HEK293 (cell line): Measurements from ENCODE around the gene HECTD3.

Source experiments
- CTCF ChIA-PET: fragments of 350-600 bp; formaldehyde crosslinking; extraction: SDS; loops from one replicate; lab custom pipeline; 2021; ENCODE audit warnings: antibody characterized with exemption; lab: Yijun Ruan, JAX
- POLR2A ChIA-PET: fragments of 300-600 bp; formaldehyde crosslinking; extraction: SDS; loops from one replicate; lab custom pipeline; 2020; ENCODE audit warnings: antibody characterized with exemption, inconsistent platforms; lab: Yijun Ruan, JAX
- H3K27ac ChIP-seq: fragments of 200-500 bp; sonication (Bioruptor generic); 2 replicates; pipeline ENCODE4 v1.5.1; 2014; ENCODE audit warnings: low read depth, low read length, control low read depth, inconsistent platforms; ENCODE audit errors: extremely low read depth
- H3K36me3 ChIP-seq, 2 experiments: fragments of 200-500 bp in 1 of 2; sonication (Bioruptor generic) in 1 of 2; 1 replicate in 1 of 2; 2 replicates in 1 of 2; pipeline ENCODE4 v1.5.1; 2014 to 2017; ENCODE audit warnings: inconsistent platforms in 2 of 2, low read length in 2 of 2; ENCODE audit not compliant: control insufficient read depth in 2 of 2, insufficient read depth in 1 of 2
- H3K4me1 ChIP-seq: fragments of 200-500 bp; sonication (Bioruptor generic); 2 replicates; pipeline ENCODE4 v1.5.1; 2014; ENCODE audit warnings: mild to moderate bottlenecking, low read length, inconsistent platforms; ENCODE audit not compliant: control insufficient read depth, insufficient read depth
- H3K4me3 ChIP-seq: 2 replicates; pipeline ENCODE4 v1.5.1; 2011; ENCODE audit warnings: low read depth, mild to moderate bottlenecking, control low read depth, low read length, moderate library complexity
- H3K9me3 ChIP-seq: fragments of 200-500 bp; sonication (Bioruptor generic); 2 replicates; pipeline ENCODE4 v1.5.1; 2014; ENCODE audit warnings: low read depth, low read length, inconsistent platforms; ENCODE audit not compliant: control insufficient read depth, insufficient read depth
- GLIS1 ChIP-seq: fragments of 450-650 bp; formaldehyde crosslinking; IDR thresholded peaks from 2 replicates; pipeline ENCODE4 v1.5.1; 2016; ENCODE audit warnings: missing biosample characterization, missing genetic modification characterization
- KLF10 ChIP-seq: fragments of 450-650 bp; IDR thresholded peaks from 2 replicates; pipeline ENCODE4 v1.5.1; 2018; ENCODE audit warnings: missing biosample characterization, mild to moderate bottlenecking, missing genetic modification characterization
- KLF7 ChIP-seq: fragments of 450-650 bp; formaldehyde crosslinking; IDR thresholded peaks from 2 replicates; pipeline ENCODE4 v1.5.1; 2016; ENCODE audit warnings: missing biosample characterization, missing genetic modification characterization, borderline replicate concordance
- PBX3 ChIP-seq: sonication (generic); formaldehyde crosslinking; IDR thresholded peaks from 2 replicates; pipeline ENCODE4 v1.8.1; 2022; ENCODE audit warnings: mild to moderate bottlenecking, moderate library complexity, missing genetic modification reagents
- PRDM10 ChIP-seq: fragments of 450-650 bp; formaldehyde crosslinking; IDR thresholded peaks from 2 replicates; pipeline ENCODE4 v1.5.1; 2016; ENCODE audit warnings: missing biosample characterization, missing genetic modification characterization
- REST ChIP-seq: fragments of 450-650 bp; formaldehyde crosslinking; IDR thresholded peaks from 2 replicates; pipeline ENCODE4 v1.5.1; 2016; ENCODE audit warnings: missing biosample characterization, missing genetic modification characterization
- SP2 ChIP-seq: fragments of 450-650 bp; formaldehyde crosslinking; IDR thresholded peaks from 2 replicates; pipeline ENCODE4 v1.5.1; 2016; ENCODE audit warnings: missing biosample characterization, missing genetic modification characterization
- ZFP3 ChIP-seq: fragments of 450-650 bp; formaldehyde crosslinking; IDR thresholded peaks from 2 replicates; pipeline ENCODE4 v1.5.1; 2016; ENCODE audit warnings: low read depth, missing biosample characterization, missing genetic modification characterization
- ZNF138 ChIP-seq: fragments of 450-650 bp; formaldehyde crosslinking; IDR thresholded peaks from 2 replicates; pipeline ENCODE4 v1.5.1; 2016; ENCODE audit warnings: missing biosample characterization, missing genetic modification characterization, borderline replicate concordance
- ZNF140 ChIP-seq: fragments of 450-650 bp; formaldehyde crosslinking; IDR thresholded peaks from 2 replicates; pipeline ENCODE4 v1.5.1; 2016; ENCODE audit warnings: missing biosample characterization, missing genetic modification characterization
- ZNF223 ChIP-seq: fragments of 450-650 bp; formaldehyde crosslinking; IDR thresholded peaks from 2 replicates; pipeline ENCODE4 v1.5.1; 2016; ENCODE audit warnings: missing biosample characterization, missing genetic modification characterization
- ZNF362 ChIP-seq: fragments of 450-650 bp; formaldehyde crosslinking; IDR thresholded peaks from 2 replicates; pipeline ENCODE4 v1.5.1; 2016; ENCODE audit warnings: missing biosample characterization, missing genetic modification characterization
- ZNF473 ChIP-seq: fragments of 450-650 bp; formaldehyde crosslinking; IDR thresholded peaks from 2 replicates; pipeline ENCODE4 v1.5.1; 2017; ENCODE audit warnings: missing biosample characterization, missing genetic modification characterization
- ZNF521 ChIP-seq: fragments of 450-650 bp; formaldehyde crosslinking; IDR thresholded peaks from 2 replicates; pipeline ENCODE4 v1.5.1; 2017; ENCODE audit warnings: missing biosample characterization, mild to moderate bottlenecking, missing genetic modification characterization
- ZNF623 ChIP-seq: fragments of 450-650 bp; formaldehyde crosslinking; IDR thresholded peaks from 2 replicates; pipeline ENCODE4 v1.5.1; 2016; ENCODE audit warnings: missing biosample characterization, missing genetic modification characterization
- ZNF677 ChIP-seq: fragments of 450-650 bp; IDR thresholded peaks from 2 replicates; pipeline ENCODE4 v1.5.0; 2018; ENCODE audit warnings: missing biosample characterization, mild to moderate bottlenecking, missing genetic modification characterization, moderate library complexity
- ZNF837 ChIP-seq: fragments of 450-650 bp; formaldehyde crosslinking; IDR thresholded peaks from 2 replicates; pipeline ENCODE4 v1.5.1; 2016; ENCODE audit warnings: missing biosample characterization, missing genetic modification characterization

HECTD3 gene

GRCh38 chr1:45059829-45060228 lies 48.7 kb upstream of the HECTD3 start (continued):
- no peak for TF ChIP-seq ZFP3 (tag by site-specific recombination)
- no peak for TF ChIP-seq KLF10
- no peak for TF ChIP-seq KLF7 (tag by site-specific recombination)
- no peak for TF ChIP-seq GLIS1 (tag by site-specific recombination)

- Histone ChIP-seq H3K4me1 (no peaks in the 10 kb centered on the region), H3K27ac (no peak overlapping the region), H3K9me3 (no peaks in the 10 kb centered on the region), H3K36me3 (peaks cover 6 to 21% of the 10 kb centered on the region in 2 experiments; a peak in 2 of 3 replicates), H3K4me3 (no peak overlapping the region)
- POLR2A ChIA-PET, result no interaction called here
- CTCF ChIA-PET, result no interaction called here
- no peak for TF ChIP-seq ZNF362 (tag by site-specific recombination)
- no peak for TF ChIP-seq REST
- TF ChIP-seq PRDM10 (tag by site-specific recombination), result no peak
- TF ChIP-seq ZNF623 (tag by site-specific recombination), result no peak
- no peak for TF ChIP-seq ZNF521 (tag by site-specific recombination)
- no peak for TF ChIP-seq ZNF473 (tag by site-specific recombination)
- TF ChIP-seq ZNF138 (tag by site-specific recombination), result no peak
- TF ChIP-seq SP2 (tag by site-specific recombination), result no peak
- TF ChIP-seq, all 188 proteins: peak for 0
Observed at GRCh38 chr1:45057542-45057941, 46.4 kb upstream of the HECTD3 start.

- ChIA-PET CTCF (interaction anchor here (0.6 kb wide), 2 partner anchors 10 to 309 kb away, joined by 3 read pairs; no protein-coding TSS in a partner anchor), POLR2A (no interaction called here)
- Histone ChIP-seq H3K9me3 (no peaks in the 10 kb centered on the region), H3K36me3 (peaks cover 0 to 6% of the 10 kb centered on the region in 2 experiments; a peak in 1 of 3 replicates), H3K4me1 (no peaks in the 10 kb centered on the region; the same call in 1 of the 2 replicates), H3K27ac (no peak overlapping the region), H3K4me3 (no peak overlapping the region)
- no peak for TF ChIP-seq ZNF677 (tag by site-specific recombination)
- TF ChIP-seq ZNF140 (tag by site-specific recombination), result no peak
- TF ChIP-seq ZNF223 (tag by site-specific recombination), result no peak
- TF ChIP-seq PBX3 (CRISPR knock-in tag), result no peak
- no peak for TF ChIP-seq ZNF837 (tag by site-specific recombination)
Observed at GRCh38 chr1:45051005-45051772, 40.1 kb upstream of the HECTD3 start.
